ENCODE measurements around the gene SRGAP1.

GRCh38 chr12:63882844-63883243 lies 38.3 kb downstream of the SRGAP1 start:
- TF ChIP-seq CTCF (IDR thresholded peaks at IDR 0.05; ENCODE audit: poor library complexity) (no peak), EZH2phosphoT487 (IDR thresholded peaks at IDR 0.05; ENCODE audit: low read depth, severe bottlenecking, unreplicated experiment) (no peak), EZH2 (IDR thresholded peaks at IDR 0.05; ENCODE audit: borderline replicate concordance) (no peak)
